Osteoblast (primary cell): ENCODE results near the gene SYNE3. TPM values are rescaled to one million over a fixed set of nuclear protein-coding genes. Genes with fewer than 3 reads are reported as not detected.

Experiments
- DNase-seq: peaks from one replicate; pipeline ENCODE4 v3.0.0; 2011; ENCODE audit warnings: low spot score, mixed read lengths; ENCODE audit not compliant: insufficient read length; ENCODE audit errors: missing footprints
- H2AFZ ChIP-seq: 2 replicates; pipeline ENCODE4 v1.6.0; 2011; ENCODE audit warnings: mild to moderate bottlenecking, low read length
- H3K27ac ChIP-seq: 2 replicates; pipeline ENCODE4 v1.5.1; 2011; ENCODE audit warnings: mild to moderate bottlenecking, low read depth, low read length, moderate library complexity
- H3K27me3 ChIP-seq: 2 replicates; pipeline ENCODE4 v1.6.0; 2012; ENCODE audit warnings: mild to moderate bottlenecking, control low read depth, inconsistent platforms, low read length, moderate library complexity; ENCODE audit not compliant: insufficient read depth
- H3K36me3 ChIP-seq: 2 replicates; pipeline ENCODE4 v1.5.1; 2011; ENCODE audit warnings: mild to moderate bottlenecking, low read length, control low read depth, moderate library complexity; ENCODE audit not compliant: insufficient read depth
- H3K4me1 ChIP-seq: 2 replicates; pipeline ENCODE4 v1.5.1; 2011; ENCODE audit warnings: mild to moderate bottlenecking, low read length, control low read depth, moderate library complexity; ENCODE audit not compliant: insufficient read depth
- H3K4me2 ChIP-seq: 2 replicates; pipeline ENCODE4 v1.6.0; 2011; ENCODE audit warnings: mild to moderate bottlenecking, low read length; ENCODE audit not compliant: insufficient read depth
- H3K4me3 ChIP-seq: fragments of 200-600 bp; sonication (generic); 3 replicates; pipeline ENCODE4 v1.5.1; 2012; ENCODE audit warnings: mild to moderate bottlenecking, low read length, inconsistent platforms; ENCODE audit not compliant: insufficient read depth
- H3K79me2 ChIP-seq: 2 replicates; pipeline ENCODE4 v1.6.0; 2012; ENCODE audit warnings: mild to moderate bottlenecking, low read length, control low read depth, inconsistent platforms; ENCODE audit not compliant: insufficient read depth
- H3K9me3 ChIP-seq: 2 replicates; pipeline ENCODE4 v1.5.1; 2011; ENCODE audit warnings: low read depth, low read length, control low read depth
- H4K20me1 ChIP-seq: 2 replicates; pipeline ENCODE4 v1.6.0; 2012; ENCODE audit warnings: mild to moderate bottlenecking, low read length, control low read depth; ENCODE audit not compliant: insufficient read depth
- CTCF ChIP-seq: IDR thresholded peaks from 2 replicates; pipeline ENCODE4 v1.5.1; 2011; ENCODE audit warnings: mild to moderate bottlenecking, low read depth, low read length, moderate library complexity; ENCODE audit errors: extremely low read depth
- total RNA-seq: library from RNA; depleted of rRNA; stranded (reverse); fragments of >200 nt; gene quantifications from 2 replicates; pipeline ENCODE4 v1.2.3, GENCODE V29; 2012

The SYNE3 gene
- total RNA-seq, 1 donor: 23.9 TPM

DNA sequence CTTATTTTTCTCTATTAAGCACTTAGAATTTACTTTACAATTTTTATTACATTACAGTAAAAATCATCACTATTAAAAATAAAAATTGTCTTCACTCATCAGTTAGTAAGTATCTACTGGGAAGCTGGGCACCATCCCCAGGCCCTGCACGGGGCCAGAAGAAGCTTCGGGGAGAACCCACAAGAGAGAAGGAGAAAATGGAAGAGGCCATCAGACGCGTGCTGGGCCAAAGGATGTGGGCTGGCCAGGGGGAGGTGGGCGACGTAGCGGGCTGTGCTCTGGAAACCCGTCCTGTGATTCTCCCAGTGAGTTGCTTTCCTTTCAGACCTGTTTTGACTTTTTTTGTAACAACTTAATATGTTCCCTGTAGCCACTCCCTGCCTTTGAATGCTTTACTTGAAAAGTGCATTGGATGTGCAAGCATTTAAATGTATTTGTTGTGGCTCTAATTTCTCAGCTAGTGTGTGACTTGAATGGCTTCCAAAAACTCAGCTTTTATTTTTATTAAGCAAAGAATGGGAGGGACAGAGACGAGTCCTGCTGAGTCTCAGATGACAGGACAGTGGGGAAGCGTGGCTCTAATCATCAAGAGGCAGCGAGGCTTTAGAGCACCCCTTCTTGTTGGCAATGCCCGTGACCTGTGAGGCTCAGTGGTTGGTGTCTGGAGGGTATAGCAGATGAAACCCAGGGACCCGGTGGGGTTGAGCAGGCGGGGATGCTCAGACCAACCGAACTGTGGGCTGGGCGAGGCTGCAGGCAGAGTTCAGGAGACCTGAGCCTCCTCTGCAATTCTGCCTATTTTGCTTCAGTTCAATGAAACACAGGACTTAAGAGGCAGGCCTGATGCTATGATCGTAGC, 38.8 kb downstream of the SYNE3 start:
- no peak for DNase-seq
- Histone ChIP-seq H3K4me2 (no peak overlapping the region), H2AFZ (no peak overlapping the region), H3K27ac (no peak overlapping the region), H3K27me3 (no peaks in the 10 kb centered on the region), H3K36me3 (no peaks in the 10 kb centered on the region), H3K9me3 (no peaks in the 10 kb centered on the region), H3K79me2 (peaks cover 3% of the 10 kb centered on the region), H3K4me3 (no peak overlapping the region), H3K4me1 (peaks cover 14% of the 10 kb centered on the region), H4K20me1 (no peaks in the 10 kb centered on the region)
- TF ChIP-seq CTCF: no peak

GRCh38 chr14:95476747-95477146, 39.7 kb downstream of the SYNE3 start:
- no peaks in the 10 kb centered on the region for H4K20me1 ChIP-seq
- H3K4me3 ChIP-seq: no peak overlapping the region
- no peak overlapping the region for H2AFZ ChIP-seq
- no peaks in the 10 kb centered on the region for H3K9me3 ChIP-seq
- H3K4me1 ChIP-seq: peaks cover 11% of the 10 kb centered on the region
- no peaks in the 10 kb centered on the region for H3K27me3 ChIP-seq
- DNase-seq: no peak
- TF ChIP-seq CTCF: no peak
- H3K4me2 ChIP-seq: no peak overlapping the region
- no peaks in the 10 kb centered on the region for H3K79me2 ChIP-seq
- H3K36me3 ChIP-seq: no peaks in the 10 kb centered on the region
- H3K27ac ChIP-seq: no peak overlapping the region

GRCh38 chr14:95475540-95476240, 40.8 kb downstream of the SYNE3 start:
- Histone ChIP-seq H3K27me3 (no peaks in the 10 kb centered on the region), H2AFZ (no peak overlapping the region), H4K20me1 (no peaks in the 10 kb centered on the region), H3K79me2 (no peaks in the 10 kb centered on the region), H3K4me2 (no peak overlapping the region), H3K36me3 (no peaks in the 10 kb centered on the region), H3K4me3 (no peak overlapping the region), H3K27ac (no peak overlapping the region), H3K4me1 (peaks cover 11% of the 10 kb centered on the region), H3K9me3 (no peaks in the 10 kb centered on the region)
- TF ChIP-seq CTCF: no peak
- DNase-seq: no peak

GRCh38 chr14:95474941-95475340, 41.5 kb downstream of the SYNE3 start:
- Histone ChIP-seq H3K36me3 (no peaks in the 10 kb centered on the region), H3K79me2 (no peaks in the 10 kb centered on the region), H3K4me1 (peaks cover 4% of the 10 kb centered on the region), H3K4me2 (no peak overlapping the region), H3K27me3 (no peaks in the 10 kb centered on the region), H3K9me3 (no peaks in the 10 kb centered on the region), H3K27ac (no peak overlapping the region), H4K20me1 (no peaks in the 10 kb centered on the region), H2AFZ (no peak overlapping the region), H3K4me3 (no peak overlapping the region)
- TF ChIP-seq CTCF: no peak
- DNase-seq: no peak
